Midbrain (tissue), 1 donor: ENCODE results near the gene SDHAF4.
A peak's percentile ranks its signal among the peaks of the same experiment; 100 is the strongest.
"Not testable (repeated sequence)": the region's sequence is repeated elsewhere in the genome, so short reads cannot be mapped to it uniquely, and the experiment has no call there.

Experiments
- DNase-seq: peaks from one replicate; lab custom pipeline; 2025; lab: John Stamatoyannopoulos, UW

SDHAF4 gene

GRCh38 chr6:70566751-70567382 lies at the start of gene SDHAF4:
SDHAF4 (plus strand) TSS chr6:70566930; CDS start chr6:70566941, 11 bp downstream.
- peak; percentile 94 for DNase-seq

- no peak for DNase-seq
Measured at GRCh38 chr6:70518723-70519122, 48.0 kb upstream of the SDHAF4 start.

- no peak for DNase-seq
Measured at GRCh38 chr6:70520575-70520974, 46.2 kb upstream of the SDHAF4 start.

- no peak for DNase-seq
Measured at GRCh38 chr6:70524721-70525286, 41.9 kb upstream of the SDHAF4 start.

GRCh38 chr6:70527071-70527737 lies 39.5 kb upstream of the SDHAF4 start:
- no peak for DNase-seq

- no peak for DNase-seq
Measured at GRCh38 chr6:70530023-70530422, 36.7 kb upstream of the SDHAF4 start.

- DNase-seq, result no peak
Measured at GRCh38 chr6:70531133-70531532, 35.6 kb upstream of the SDHAF4 start.

- DNase-seq, result no peak
Measured at GRCh38 chr6:70537266-70537665, 29.5 kb upstream of the SDHAF4 start.

- DNase-seq, result no peak
Measured at GRCh38 chr6:70538376-70538775, 28.4 kb upstream of the SDHAF4 start.

- DNase-seq, result peak; percentile 58
Measured at GRCh38 chr6:70547313-70547712, 19.4 kb upstream of the SDHAF4 start.

GRCh38 chr6:70547905-70548304 lies 18.8 kb upstream of the SDHAF4 start:
- DNase-seq, result no peak

GRCh38 chr6:70549327-70549726 lies 17.4 kb upstream of the SDHAF4 start:
- no peak for DNase-seq

GRCh38 chr6:70551566-70551965 lies 15.2 kb upstream of the SDHAF4 start:
- no peak for DNase-seq

GRCh38 chr6:70552286-70552940 lies 14.3 kb upstream of the SDHAF4 start:
- DNase-seq, result not testable (repeated sequence)

- no peak for DNase-seq
Measured at GRCh38 chr6:70552974-70553373, 13.8 kb upstream of the SDHAF4 start.

- no peak for DNase-seq
Measured at GRCh38 chr6:70557998-70558397, 8.7 kb upstream of the SDHAF4 start.

GRCh38 chr6:70562401-70562800 lies 4.3 kb upstream of the SDHAF4 start:
- not testable (repeated sequence) for DNase-seq

GRCh38 chr6:70563530-70563929 lies 3.2 kb upstream of the SDHAF4 start:
- DNase-seq, result no peak

GRCh38 chr6:70574643-70575042 lies 7.9 kb downstream of the SDHAF4 start:
- DNase-seq, result no peak

GRCh38 chr6:70575899-70576495 lies 9.3 kb downstream of the SDHAF4 start:
- DNase-seq, result no peak

GRCh38 chr6:70586114-70586513 lies 19.4 kb downstream of the SDHAF4 start:
- DNase-seq, result no peak

GRCh38 chr6:70590400-70590799 lies 23.7 kb downstream of the SDHAF4 start:
- DNase-seq, result no peak
